OCI-LY1 (cell line): ENCODE results near the gene CHST15.

Source experiments
- CTCF ChIP-seq: fragments of 200-600 bp; sonication (generic), shearing (Covaris generic); IDR thresholded peaks from 2 replicates; pipeline ENCODE4 v1.5.1; 2017; ENCODE audit warnings: mild to moderate bottlenecking, antibody characterized with exemption, low read length, moderate library complexity, mixed read lengths
- EZH2 ChIP-seq: fragments of 200-600 bp; sonication (generic), shearing (Covaris generic); IDR thresholded peaks from 2 replicates; pipeline ENCODE4 v1.8.0; 2017; ENCODE audit warnings: borderline replicate concordance, mixed run types, mild to moderate bottlenecking, antibody characterized with exemption, low read length, moderate library complexity, mixed read lengths

DNA sequence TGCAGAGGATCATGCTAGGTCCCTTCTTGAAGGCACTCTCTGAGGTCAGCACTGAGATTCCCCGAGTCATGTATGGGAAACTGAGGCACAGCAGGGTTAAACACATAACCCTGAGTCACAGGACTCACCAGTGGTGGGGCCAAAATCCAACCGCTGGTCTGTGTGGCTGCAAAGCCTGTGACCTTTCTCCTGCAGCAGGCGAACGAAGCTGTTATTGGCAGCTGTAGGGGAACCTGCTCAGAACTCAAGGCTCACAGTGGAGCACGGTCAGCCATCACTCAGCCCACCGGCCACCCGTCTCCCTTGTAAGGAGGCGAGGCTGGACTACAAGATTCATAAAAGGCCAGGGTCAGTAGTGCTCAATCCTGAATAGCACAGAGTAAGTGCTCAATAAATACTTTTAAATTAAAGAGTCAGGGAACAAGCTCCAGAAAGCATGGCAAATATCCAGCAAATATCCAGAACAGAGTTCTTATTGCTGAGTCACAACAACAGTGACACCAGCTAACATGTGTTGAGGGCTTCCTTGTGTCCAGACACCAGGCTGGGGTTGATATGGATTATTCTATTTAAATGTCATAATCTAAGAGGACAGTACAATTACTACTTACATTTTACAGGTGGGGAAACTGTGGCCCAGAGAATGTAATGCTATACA, 34.9 kb downstream of the CHST15 start:
- TF ChIP-seq CTCF (no peak), EZH2 (no peak)
